Activated T-cell treated with anti-CD3 and anti-CD28 coated beads, Interleukin-2, amount 50 U/mL, for 72 hours (primary cell): ENCODE data around the gene MAGIX. TPM values are rescaled to one million over a fixed set of nuclear protein-coding genes. Genes with fewer than 3 reads are reported as not detected.
"Not testable (repeated sequence)": the region's sequence is repeated elsewhere in the genome, so short reads cannot be mapped to it uniquely, and the experiment has no call there.

Experiments
- ATAC-seq, 2 donors: fragments of 150-1000 bp; cut with Tn5 transposase; replicated peaks in 1 of 2; 2 replicates each; pipeline ENCODE4 v1.10.0; 2021; ENCODE audit warnings: moderate library complexity in 2 of 2, mild to moderate bottlenecking in 1 of 2
- DNase-seq, 2 donors: peaks; one replicate each; pipeline ENCODE4 v3.0.0; 2021 to 2022; ENCODE audit warnings: mixed read lengths in 1 of 2
- H3K27ac Mint-ChIP-seq: one replicate; pipeline ENCODE4 v1.8.0; 2022; ENCODE audit warnings: mild to moderate bottlenecking, moderate library complexity, mixed read lengths
- H3K27me3 Mint-ChIP-seq: one replicate; pipeline ENCODE4 v1.8.0; 2022; ENCODE audit warnings: low read depth, mixed read lengths
- H3K36me3 Mint-ChIP-seq, 2 donors: one replicate each; pipeline ENCODE4 v1.8.0; 2022; ENCODE audit warnings: mixed read lengths in 2 of 2, mild to moderate bottlenecking in 1 of 2; ENCODE audit not compliant: insufficient read depth in 2 of 2
- H3K4me1 Mint-ChIP-seq: one replicate; pipeline ENCODE4 v1.8.0; 2022; ENCODE audit warnings: low read depth, mixed read lengths
- H3K4me3 Mint-ChIP-seq, 2 donors: one replicate each; pipeline ENCODE4 v1.8.0; 2022; ENCODE audit warnings: mild to moderate bottlenecking in 2 of 2, mixed read lengths in 2 of 2, moderate library complexity in 2 of 2
- H3K9me3 Mint-ChIP-seq, 2 donors: one replicate each; pipeline ENCODE4 v1.8.0; 2022; ENCODE audit warnings: mixed read lengths in 2 of 2
- total RNA-seq, 2 donors: library from RNA; stranded (reverse); gene quantifications; one replicate each; pipeline ENCODE4 v1.2.3, GENCODE V29; 2022

Gene MAGIX
- total RNA-seq, 2 donors from 2014 or later = 0.84 to 0.93 TPM

DNA sequence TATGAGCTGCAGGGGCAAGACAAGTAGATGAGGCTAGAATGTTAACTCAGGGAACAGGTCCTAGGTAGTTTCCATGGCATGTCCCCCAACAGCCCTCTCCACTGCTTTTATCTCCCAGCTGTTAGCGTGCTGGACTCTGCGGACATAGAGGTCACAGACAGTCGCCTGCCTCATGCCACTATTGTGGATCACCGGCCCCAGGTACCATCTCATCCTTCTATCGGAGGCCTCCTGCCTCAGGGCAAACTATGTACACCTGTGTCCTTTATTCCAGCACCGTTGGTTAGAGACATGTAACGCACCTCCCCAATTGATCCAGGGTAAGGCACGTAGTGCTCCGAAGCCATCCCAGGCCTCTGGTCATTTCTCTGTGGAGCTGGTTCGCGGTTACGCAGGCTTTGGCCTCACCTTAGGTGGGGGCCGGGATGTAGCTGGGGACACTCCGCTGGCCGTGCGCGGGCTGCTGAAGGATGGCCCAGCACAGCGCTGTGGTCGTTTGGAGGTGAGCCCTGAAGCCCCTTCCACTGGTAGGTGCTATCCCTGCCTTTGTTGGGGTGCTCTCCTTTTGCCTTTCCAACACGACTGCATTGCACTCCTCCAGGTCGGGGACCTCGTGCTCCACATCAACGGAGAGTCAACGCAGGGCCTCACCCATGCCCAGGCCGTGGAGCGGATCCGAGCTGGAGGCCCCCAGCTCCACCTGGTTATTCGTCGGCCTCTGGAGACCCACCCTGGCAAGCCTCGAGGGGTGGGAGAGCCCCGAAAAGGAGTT, 2.2 kb downstream of the MAGIX start:
- peaks cover 29% of the 10 kb centered on the region for H3K4me1 Mint-ChIP-seq
- H3K4me3 Mint-ChIP-seq = peak overlapping the region; percentile 55 to 83
- no peaks in the 10 kb centered on the region for H3K9me3 Mint-ChIP-seq
- no peaks in the 10 kb centered on the region for H3K27me3 Mint-ChIP-seq
- peak overlapping the region; percentile 87 for H3K27ac Mint-ChIP-seq
- no peak for DNase-seq
- no peak for ATAC-seq
- H3K36me3 Mint-ChIP-seq = peaks cover 0 to 2% of the 10 kb centered on the region in 2 donors

DNA sequence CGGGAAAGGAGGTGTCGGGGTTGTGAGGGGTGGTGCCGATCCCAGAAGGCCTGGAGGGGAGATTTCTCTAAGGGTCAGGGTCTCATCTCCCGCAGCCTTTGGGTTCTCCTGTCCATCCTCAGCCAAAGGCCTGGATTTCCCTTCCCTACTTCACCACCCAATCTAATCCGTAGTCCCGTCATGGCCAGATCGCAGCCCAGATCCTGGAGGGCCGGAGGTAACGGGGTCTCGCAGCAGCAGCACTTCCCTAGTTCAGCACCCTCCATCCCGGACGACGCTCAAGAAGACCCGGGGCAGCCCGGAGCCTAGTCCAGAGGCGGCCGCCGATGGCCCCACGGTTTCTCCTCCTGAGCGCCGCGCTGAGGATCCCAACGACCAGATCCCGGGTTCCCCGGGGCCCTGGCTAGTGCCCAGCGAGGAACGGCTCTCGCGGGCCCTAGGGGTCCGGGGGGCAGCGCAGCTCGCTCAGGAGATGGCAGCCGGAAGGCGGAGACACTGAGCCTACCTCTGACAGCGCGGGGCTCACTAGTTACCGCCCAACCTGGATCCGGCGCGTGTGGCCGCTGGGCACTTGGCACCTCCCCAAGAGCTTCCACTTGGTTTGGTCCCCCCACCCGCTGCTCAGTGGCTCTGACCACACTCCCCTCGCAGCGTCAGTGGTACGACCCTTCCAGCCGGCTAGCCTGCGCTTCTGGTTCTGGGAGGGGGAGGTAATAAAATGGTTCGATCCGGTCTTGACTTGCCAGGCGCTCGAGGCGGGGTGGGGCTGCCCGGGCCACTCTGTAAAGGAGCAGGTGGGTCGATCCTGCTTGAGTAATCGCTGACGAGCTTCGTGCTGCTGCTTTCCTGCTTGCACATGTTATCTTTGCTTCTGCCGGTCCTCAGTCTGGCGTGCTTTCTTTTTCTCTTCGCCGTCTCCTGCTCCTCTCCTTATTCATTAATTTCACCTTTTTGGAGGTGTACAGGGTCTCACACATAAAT, 3.6 kb downstream of the MAGIX start:
- Mint-ChIP-seq H3K36me3 (peaks cover 0 to 2% of the 10 kb centered on the region in 2 donors), H3K4me1 (peaks cover 30% of the 10 kb centered on the region), H3K27me3 (no peaks in the 10 kb centered on the region), H3K4me3 (peak overlapping the region; percentile 83 to 97), H3K9me3 (no peaks in the 10 kb centered on the region), H3K27ac (peak overlapping the region; percentile 95)
- ATAC-seq (peak; percentile 66 to 73), DNase-seq (peak; percentile 79 to 86)

DNA sequence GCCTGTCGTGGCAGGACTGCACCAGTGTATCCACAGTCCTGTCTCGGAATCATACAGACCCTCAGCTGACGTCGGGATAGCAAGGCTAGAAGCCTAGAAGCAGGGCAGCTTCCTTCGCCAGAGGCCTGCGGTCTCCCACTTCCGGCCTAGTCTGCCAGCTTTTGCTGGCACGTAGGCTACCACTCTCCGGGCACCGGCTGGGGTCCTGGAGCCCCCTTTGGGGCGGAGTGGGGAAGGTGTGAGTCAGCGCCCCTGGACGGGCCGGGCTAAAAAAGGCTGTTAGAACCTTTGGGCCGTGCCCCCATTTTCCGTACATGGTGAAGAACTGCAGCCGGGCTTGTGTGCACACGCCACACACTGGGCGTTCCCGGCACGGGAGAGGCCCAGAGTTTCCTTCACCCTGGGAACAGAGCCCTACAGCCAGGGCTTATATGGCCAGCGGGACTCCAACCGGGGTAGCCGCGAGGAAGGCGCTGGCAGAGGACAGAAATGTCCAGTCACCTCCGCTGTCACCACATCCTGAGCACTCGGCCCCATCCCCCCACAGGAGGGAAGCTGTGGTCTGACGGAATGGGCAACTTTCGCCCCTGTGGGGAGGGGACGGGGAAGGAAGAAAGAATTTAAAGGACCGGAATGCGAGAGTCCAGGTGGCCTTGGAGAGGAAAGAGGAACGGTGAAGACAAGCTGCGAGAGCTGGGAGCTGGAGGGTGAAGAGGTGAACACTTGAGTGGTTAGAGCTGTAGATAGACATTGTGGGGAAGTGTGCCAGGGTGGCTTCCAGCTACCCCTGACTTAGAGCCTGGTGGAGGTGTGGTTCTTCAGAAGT, 4.6 kb downstream of the MAGIX start:
- ATAC-seq (peak; percentile 48 to 53), DNase-seq (peak; percentile 74 to 76)
- Mint-ChIP-seq H3K9me3 (no peaks in the 10 kb centered on the region), H3K4me3 (peak overlapping the region; percentile 83 to 97), H3K27me3 (no peaks in the 10 kb centered on the region), H3K4me1 (peaks cover 34% of the 10 kb centered on the region), H3K36me3 (peaks cover 0 to 2% of the 10 kb centered on the region in 2 donors), H3K27ac (peak overlapping the region; percentile 95)

DNA sequence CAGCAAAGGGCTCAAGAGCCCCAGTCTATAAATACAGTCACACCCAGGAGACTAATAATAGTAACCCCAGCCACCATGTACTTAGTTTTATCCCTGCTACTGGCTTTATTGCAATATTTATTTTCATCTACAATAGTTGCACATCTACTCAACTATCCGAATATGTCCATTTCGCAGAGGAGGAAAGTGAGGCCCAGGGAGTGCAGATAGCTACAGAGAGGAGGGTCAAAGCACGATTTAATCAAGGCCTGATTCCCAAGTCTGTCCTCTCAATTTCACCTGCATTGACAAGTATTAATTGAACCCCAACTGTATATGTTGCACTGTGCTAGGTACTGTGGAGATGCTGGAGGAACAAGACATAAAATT, 5.2 kb downstream of the MAGIX start:
- Mint-ChIP-seq H3K4me3 (peak overlapping the region; percentile 83 to 97), H3K4me1 (peaks cover 37% of the 10 kb centered on the region), H3K27ac (peak overlapping the region; percentile 95), H3K9me3 (no peaks in the 10 kb centered on the region), H3K36me3 (peaks cover 2% of the 10 kb centered on the region in 2 donors), H3K27me3 (no peaks in the 10 kb centered on the region)
- no peak for ATAC-seq
- DNase-seq = no peak

DNA sequence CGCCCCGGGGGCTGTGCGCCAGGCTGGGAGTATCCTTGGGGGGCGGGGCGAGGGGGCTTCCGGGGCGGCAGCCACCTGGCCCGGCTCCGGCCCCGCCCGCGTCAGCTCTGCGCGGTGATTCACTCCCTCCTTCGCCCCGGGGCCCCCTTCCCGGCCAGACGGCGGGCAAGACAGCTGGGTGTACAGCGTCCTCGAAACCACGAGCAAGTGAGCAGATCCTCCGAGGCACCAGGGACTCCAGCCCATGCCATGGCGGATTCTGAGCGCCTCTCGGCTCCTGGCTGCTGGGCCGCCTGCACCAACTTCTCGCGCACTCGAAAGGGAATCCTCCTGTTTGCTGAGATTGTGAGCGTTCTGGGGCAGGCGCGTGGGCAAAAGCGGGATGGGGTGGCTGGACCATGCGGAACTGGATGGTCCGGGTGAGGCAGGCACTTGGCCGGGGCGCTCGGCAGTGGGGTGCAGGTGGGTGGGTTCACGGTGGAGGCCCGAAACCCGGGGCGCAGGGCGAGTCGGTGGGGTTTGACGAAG, 9.3 kb downstream of the MAGIX start, which contains the start of gene PLP2:
TSS of gene PLP2 (plus strand) at position 147 of the 528 bp plus-strand sequence. CDS start at position 250, 103 bp downstream.
- peak; percentile 75 for ATAC-seq
- Mint-ChIP-seq H3K36me3 (peaks cover 10 to 14% of the 10 kb centered on the region in 2 donors), H3K27me3 (no peaks in the 10 kb centered on the region), H3K4me1 (peaks cover 45% of the 10 kb centered on the region), H3K9me3 (no peaks in the 10 kb centered on the region), H3K27ac (peak within 1 kb of the TSS; percentile 72), H3K4me3 (peak within 1 kb of the TSS; percentile 88 to 95)
- DNase-seq = peak; percentile 81 to 83

DNA sequence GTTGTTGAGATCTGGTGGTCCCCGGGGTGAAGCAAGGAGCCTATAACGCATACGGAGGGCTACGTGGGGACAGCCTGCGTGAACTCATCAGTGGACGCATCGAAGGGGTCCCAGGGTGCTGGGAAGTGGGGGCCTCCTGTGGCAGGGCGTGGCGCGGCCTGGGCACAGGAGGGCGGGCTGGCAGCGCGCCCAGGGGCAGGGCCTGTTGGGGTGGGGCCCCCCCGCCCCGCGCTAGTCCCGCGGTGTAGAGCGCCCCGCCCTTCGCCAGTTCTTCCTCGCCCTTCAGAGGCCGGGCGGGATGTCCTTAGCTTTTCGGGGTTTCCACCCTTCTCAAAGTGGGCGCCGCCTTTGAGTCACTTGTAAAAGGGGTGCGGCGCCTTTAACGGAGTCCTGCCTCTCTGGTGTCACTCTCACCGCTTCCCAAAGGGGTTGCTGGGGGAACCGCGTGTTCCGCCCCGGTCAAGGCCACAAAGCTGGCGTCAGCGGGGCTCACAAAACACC, 9.8 kb downstream of the MAGIX start:
- Mint-ChIP-seq H3K36me3 (peaks cover 9 to 14% of the 10 kb centered on the region in 2 donors), H3K4me1 (peaks cover 42% of the 10 kb centered on the region)

DNA sequence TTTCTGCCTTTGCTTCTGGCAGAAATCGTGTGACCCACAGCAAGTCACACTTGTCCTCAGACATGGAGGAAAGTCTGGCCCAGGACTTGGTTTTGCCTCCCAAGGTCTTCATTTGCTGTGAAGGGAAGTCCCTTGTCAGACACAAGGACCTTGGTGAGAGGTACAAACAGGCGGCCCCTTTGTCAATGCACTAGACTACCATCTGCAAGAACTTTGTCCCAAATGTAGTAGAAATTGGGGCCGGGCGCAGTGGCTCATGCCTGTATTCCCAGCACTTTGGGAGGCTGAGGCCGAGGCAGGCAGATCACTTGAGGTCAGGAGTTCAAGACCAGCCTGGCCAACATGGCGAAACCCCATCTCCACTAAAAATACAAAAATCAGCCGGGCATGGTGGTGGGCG, 11.0 kb downstream of the MAGIX start:
- peak overlapping the region; percentile 88 to 95 for H3K4me3 Mint-ChIP-seq
- peaks cover 33% of the 10 kb centered on the region for H3K4me1 Mint-ChIP-seq
- peaks cover 8 to 14% of the 10 kb centered on the region in 2 donors for H3K36me3 Mint-ChIP-seq
- H3K27me3 Mint-ChIP-seq, H3K27ac Mint-ChIP-seq, DNase-seq, ATAC-seq, H3K9me3 Mint-ChIP-seq: not testable (repeated sequence)

More for the DNA sequence above, 9.8 kb downstream of the MAGIX start:
- peak; percentile 80 to 81 for ATAC-seq
- Mint-ChIP-seq H3K9me3 (no peaks in the 10 kb centered on the region), H3K4me3 (peak overlapping the region; percentile 88 to 95), H3K27ac (peak overlapping the region; percentile 72), H3K27me3 (no peaks in the 10 kb centered on the region)
- DNase-seq = peak; percentile 75 to 77

DNA sequence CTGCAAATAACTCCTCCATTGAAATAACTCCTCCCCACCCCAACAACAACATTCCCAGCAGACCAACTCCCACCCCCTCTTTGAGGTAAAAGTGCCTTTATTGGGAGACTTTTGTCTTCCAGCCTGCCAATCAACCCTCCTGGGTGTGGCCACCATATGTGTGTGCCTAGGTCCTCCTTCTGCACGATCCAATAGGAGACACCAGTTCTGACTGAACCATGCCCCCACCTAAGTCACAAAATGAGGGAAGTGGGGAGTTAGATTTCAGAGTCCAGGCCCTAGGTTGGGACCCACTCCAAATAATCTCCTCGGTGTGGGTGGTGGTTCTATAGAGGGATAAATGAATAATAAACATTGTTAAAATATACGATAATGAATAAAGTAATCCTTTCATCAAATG, 12.2 kb downstream of the MAGIX start:
- Mint-ChIP-seq H3K36me3 (peaks cover 11 to 14% of the 10 kb centered on the region in 2 donors), H3K9me3 (no peaks in the 10 kb centered on the region), H3K27me3 (no peaks in the 10 kb centered on the region), H3K4me3 (no peak overlapping the region), H3K4me1 (peaks cover 27% of the 10 kb centered on the region), H3K27ac (no peak overlapping the region)
- ATAC-seq = no peak
- DNase-seq = no peak

DNA sequence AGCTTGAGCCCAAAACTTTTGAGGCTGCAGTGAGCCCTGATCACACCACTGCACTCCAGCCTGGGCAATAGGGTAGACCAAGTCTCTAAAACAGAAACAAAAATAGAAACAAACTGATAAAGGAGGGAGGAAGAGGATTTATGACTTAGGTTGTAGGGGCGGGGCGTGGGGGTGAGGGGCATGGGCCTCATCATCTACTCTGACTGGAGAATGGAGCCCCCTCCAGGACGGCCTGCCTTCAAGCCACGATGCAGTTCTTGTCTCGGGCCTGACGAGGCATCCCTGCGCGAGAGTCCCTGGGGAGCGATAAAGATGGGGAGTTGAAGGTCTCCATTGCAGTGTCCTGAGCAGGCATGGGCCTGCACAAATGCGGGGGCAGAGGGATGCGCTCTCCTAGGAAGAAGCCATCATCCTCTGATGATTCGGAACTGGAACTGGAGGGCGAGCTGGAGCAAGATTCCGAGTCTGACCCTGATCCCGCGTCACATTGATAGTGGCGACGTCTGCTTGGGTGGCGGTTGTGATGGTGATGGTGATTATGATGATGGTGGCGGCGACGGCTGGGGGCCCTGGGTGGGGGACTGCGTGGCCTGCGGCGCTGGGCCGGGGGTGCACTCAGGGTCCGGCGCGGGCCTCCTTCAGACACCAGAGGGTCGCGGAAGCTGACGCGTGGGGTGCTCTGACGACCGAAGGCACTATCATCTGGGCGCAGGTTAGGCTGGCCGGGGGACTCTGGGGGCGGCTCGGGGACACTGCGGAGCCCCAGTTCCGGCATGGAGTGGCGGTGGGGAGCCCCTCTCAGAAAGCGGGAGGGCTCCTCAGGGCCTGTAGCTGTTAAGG, 13.1 kb downstream of the MAGIX start:
- no peaks in the 10 kb centered on the region for H3K27me3 Mint-ChIP-seq
- no peak for DNase-seq
- no peaks in the 10 kb centered on the region for H3K9me3 Mint-ChIP-seq
- H3K4me3 Mint-ChIP-seq = no peak overlapping the region
- peaks cover 13 to 14% of the 10 kb centered on the region in 2 donors for H3K36me3 Mint-ChIP-seq
- ATAC-seq = no peak
- no peak overlapping the region for H3K27ac Mint-ChIP-seq
- peaks cover 27% of the 10 kb centered on the region for H3K4me1 Mint-ChIP-seq

DNA sequence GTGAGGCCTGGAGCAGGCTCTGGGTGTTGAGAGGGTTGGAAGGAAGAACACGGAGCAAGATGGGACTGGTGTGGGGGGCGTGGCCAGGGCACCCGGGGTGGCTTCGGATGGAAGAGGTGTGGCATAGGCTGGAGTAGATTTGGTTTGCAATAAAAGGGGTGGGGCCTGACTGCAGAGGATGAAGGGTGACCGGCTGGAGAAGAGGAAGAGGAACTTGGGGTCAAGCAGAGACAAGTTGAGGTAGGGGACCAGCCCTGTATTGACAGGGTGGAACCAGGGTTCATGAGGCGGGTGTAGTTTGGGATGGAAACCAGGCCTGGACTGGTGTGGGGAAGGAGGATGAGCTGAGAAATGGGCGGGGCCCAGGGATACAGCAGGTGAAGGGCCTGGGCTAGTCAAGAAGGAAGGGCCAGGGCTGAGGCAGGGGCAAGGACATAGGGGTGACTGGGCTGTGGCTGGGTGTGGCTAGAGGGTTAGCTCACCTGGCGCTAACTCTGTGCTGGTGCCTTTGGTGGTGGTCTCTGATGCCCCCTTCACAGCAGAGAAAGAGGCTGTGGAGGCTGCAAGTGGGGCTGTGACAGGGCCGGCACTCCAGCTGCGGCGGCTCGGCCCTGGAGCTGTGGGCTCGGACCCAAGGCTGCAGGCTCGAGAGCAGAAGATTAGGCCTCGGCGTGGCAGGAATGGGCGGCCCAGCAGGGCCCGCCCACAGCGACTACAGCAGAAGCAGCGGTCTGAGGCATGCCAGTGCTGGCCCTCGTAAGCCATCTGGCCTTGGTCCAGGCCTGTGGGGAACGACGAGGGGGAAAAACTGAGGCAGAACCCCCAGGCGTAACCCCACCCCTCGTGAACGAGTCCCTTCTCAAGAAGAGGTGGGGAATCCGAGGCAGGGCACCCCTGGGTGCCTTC, 14.1 kb downstream of the MAGIX start:
- DNase-seq (no peak), ATAC-seq (no peak)
- Mint-ChIP-seq H3K36me3 (peaks cover 14% of the 10 kb centered on the region in 2 donors), H3K4me3 (no peak overlapping the region), H3K4me1 (peaks cover 23% of the 10 kb centered on the region), H3K9me3 (no peaks in the 10 kb centered on the region), H3K27ac (no peak overlapping the region), H3K27me3 (no peaks in the 10 kb centered on the region)
